Measurements from ENCODE around the gene UPF3A.
A peak's percentile ranks its signal among the peaks of the same experiment; 100 is the strongest.
"Not testable (repeated sequence)": the region's sequence is repeated elsewhere in the genome, so short reads cannot be mapped to it uniquely, and the experiment has no call there.

Gene UPF3A

GRCh38 chr13:114264313-114264712, 17.1 kb upstream of the UPF3A start:
- DNase-seq = not testable (repeated sequence)

- no peak for DNase-seq
These were observed 16.4 kb upstream of the UPF3A start for GRCh38 chr13:114264886-114265611.

GRCh38 chr13:114266241-114266640, 15.2 kb upstream of the UPF3A start:
- no peak for DNase-seq

GRCh38 chr13:114268344-114269280, 12.8 kb upstream of the UPF3A start:
- DNase-seq = no peak

GRCh38 chr13:114269281-114269770, 12.1 kb upstream of the UPF3A start:
- DNase-seq = no peak

- DNase-seq = no peak
These were observed 8.4 kb upstream of the UPF3A start for GRCh38 chr13:114272977-114273376.

GRCh38 chr13:114275304-114275703, 6.1 kb upstream of the UPF3A start:
- DNase-seq = no peak

- DNase-seq = no peak
These were observed 2.3 kb upstream of the UPF3A start for GRCh38 chr13:114279146-114279545.

GRCh38 chr13:114279758-114280355, 1.5 kb upstream of the UPF3A start:
- DNase-seq = no peak

GRCh38 chr13:114282041-114282670, 755 bp downstream of the UPF3A start:
- peak; percentile 67 for DNase-seq

GRCh38 chr13:114283576-114283975, 2.2 kb downstream of the UPF3A start:
- DNase-seq = no peak

GRCh38 chr13:114284680-114285079, 3.3 kb downstream of the UPF3A start:
- DNase-seq = no peak

GRCh38 chr13:114285166-114285808, 3.9 kb downstream of the UPF3A start:
- DNase-seq = no peak

GRCh38 chr13:114286808-114287207, 5.4 kb downstream of the UPF3A start:
- DNase-seq = no peak

- no peak for DNase-seq
These were observed 6.8 kb downstream of the UPF3A start for GRCh38 chr13:114288157-114288591.

- DNase-seq = no peak
These were observed 15.0 kb downstream of the UPF3A start for GRCh38 chr13:114296448-114296847.

GRCh38 chr13:114296902-114297301, 15.5 kb downstream of the UPF3A start:
- no peak for DNase-seq

- no peak for DNase-seq
These were observed 17.5 kb downstream of the UPF3A start for GRCh38 chr13:114298866-114299265.

GRCh38 chr13:114299604-114300305, 18.4 kb downstream of the UPF3A start:
- no peak for DNase-seq

GRCh38 chr13:114303700-114304327, 22.4 kb downstream of the UPF3A start:
- DNase-seq = no peak

GRCh38 chr13:114304346-114305034, 23.1 kb downstream of the UPF3A start:
- no peak for DNase-seq
